Measurements from ENCODE around the gene OR52N5.

Gene OR52N5

GRCh38 chr11:5783255-5783654 lies at the start of gene OR52N5:
TSS of gene OR52N5 (minus strand) at chr11:5783355. CDS start at chr11:5778634, 4,721 bp downstream.
- Histone ChIP-seq H3K9ac (ENCODE audit: low read depth, low read length) (no peak within 1 kb of the TSS), H3K4me3 (ENCODE audit: low read depth, low read length) (no peak within 1 kb of the TSS), H3K36me3 (ENCODE audit: control insufficient read depth, insufficient read depth, low read length) (no peaks in the 10 kb centered on the region), H3K4me1 (ENCODE audit: control insufficient read depth, insufficient read depth, low read length) (no peaks in the 10 kb centered on the region), H3K9me3 (ENCODE audit: control insufficient read depth, insufficient read depth, low read length) (no peaks in the 10 kb centered on the region), H3K27me3 (ENCODE audit: control insufficient read depth, insufficient read depth, low read length) (no peaks in the 10 kb centered on the region)

GRCh38 chr11:5831196-5831829 lies 48.2 kb upstream of the OR52N5 start:
- H3K4me1 ChIP-seq (ENCODE audit: control insufficient read depth, insufficient read depth, low read length) = peaks cover 5% of the 10 kb centered on the region
- H3K27me3 ChIP-seq (ENCODE audit: control insufficient read depth, insufficient read depth, low read length) = no peaks in the 10 kb centered on the region
- no peak overlapping the region for H3K9ac ChIP-seq (ENCODE audit: low read depth, low read length)
- H3K9me3 ChIP-seq (ENCODE audit: control insufficient read depth, insufficient read depth, low read length) = no peaks in the 10 kb centered on the region
- no peak overlapping the region for H3K4me3 ChIP-seq (ENCODE audit: low read depth, low read length)
- H3K36me3 ChIP-seq (ENCODE audit: control insufficient read depth, insufficient read depth, low read length) = no peaks in the 10 kb centered on the region

- H3K9ac ChIP-seq (ENCODE audit: low read depth, low read length) = no peak overlapping the region
- H3K4me1 ChIP-seq (ENCODE audit: control insufficient read depth, insufficient read depth, low read length) = no peaks in the 10 kb centered on the region
- no peak overlapping the region for H3K4me3 ChIP-seq (ENCODE audit: low read depth, low read length)
- no peaks in the 10 kb centered on the region for H3K36me3 ChIP-seq (ENCODE audit: control insufficient read depth, insufficient read depth, low read length)
- H3K27me3 ChIP-seq (ENCODE audit: control insufficient read depth, insufficient read depth, low read length) = no peaks in the 10 kb centered on the region
- no peaks in the 10 kb centered on the region for H3K9me3 ChIP-seq (ENCODE audit: control insufficient read depth, insufficient read depth, low read length)
Observed at GRCh38 chr11:5818245-5818886, 35.2 kb upstream of the OR52N5 start.

- Histone ChIP-seq H3K9ac (ENCODE audit: low read depth, low read length) (no peak overlapping the region), H3K36me3 (ENCODE audit: control insufficient read depth, insufficient read depth, low read length) (no peaks in the 10 kb centered on the region), H3K4me3 (ENCODE audit: low read depth, low read length) (no peak overlapping the region), H3K9me3 (ENCODE audit: control insufficient read depth, insufficient read depth, low read length) (no peaks in the 10 kb centered on the region), H3K4me1 (ENCODE audit: control insufficient read depth, insufficient read depth, low read length) (no peaks in the 10 kb centered on the region), H3K27me3 (ENCODE audit: control insufficient read depth, insufficient read depth, low read length) (no peaks in the 10 kb centered on the region)
Observed at GRCh38 chr11:5815534-5815933, 32.4 kb upstream of the OR52N5 start.

GRCh38 chr11:5809905-5810795 lies 27.0 kb upstream of the OR52N5 start:
- no peak overlapping the region for H3K4me3 ChIP-seq (ENCODE audit: low read depth, low read length)
- no peaks in the 10 kb centered on the region for H3K36me3 ChIP-seq (ENCODE audit: control insufficient read depth, insufficient read depth, low read length)
- no peaks in the 10 kb centered on the region for H3K9me3 ChIP-seq (ENCODE audit: control insufficient read depth, insufficient read depth, low read length)
- no peak overlapping the region for H3K9ac ChIP-seq (ENCODE audit: low read depth, low read length)
- H3K27me3 ChIP-seq (ENCODE audit: control insufficient read depth, insufficient read depth, low read length) = no peaks in the 10 kb centered on the region
- no peaks in the 10 kb centered on the region for H3K4me1 ChIP-seq (ENCODE audit: control insufficient read depth, insufficient read depth, low read length)

GRCh38 chr11:5809122-5809519 lies 26.0 kb upstream of the OR52N5 start:
- peak overlapping the region; percentile 72 for H3K9ac ChIP-seq (ENCODE audit: low read depth, low read length)
- H3K4me1 ChIP-seq (ENCODE audit: control insufficient read depth, insufficient read depth, low read length) = no peaks in the 10 kb centered on the region
- H3K36me3 ChIP-seq (ENCODE audit: control insufficient read depth, insufficient read depth, low read length) = no peaks in the 10 kb centered on the region
- H3K27me3 ChIP-seq (ENCODE audit: control insufficient read depth, insufficient read depth, low read length) = no peaks in the 10 kb centered on the region
- no peaks in the 10 kb centered on the region for H3K9me3 ChIP-seq (ENCODE audit: control insufficient read depth, insufficient read depth, low read length)
- H3K4me3 ChIP-seq (ENCODE audit: low read depth, low read length) = peak overlapping the region; percentile 88

GRCh38 chr11:5808500-5809121 lies 25.5 kb upstream of the OR52N5 start, which contains the start of gene OR52N2:
TSS of gene OR52N2 (plus strand) at chr11:5808924. CDS start at chr11:5820336, 11,412 bp downstream.
- no peaks in the 10 kb centered on the region for H3K4me1 ChIP-seq (ENCODE audit: control insufficient read depth, insufficient read depth, low read length)
- peak within 1 kb of the TSS; percentile 88 for H3K4me3 ChIP-seq (ENCODE audit: low read depth, low read length)
- no peaks in the 10 kb centered on the region for H3K36me3 ChIP-seq (ENCODE audit: control insufficient read depth, insufficient read depth, low read length)
- peaks cover under 1% of the 10 kb centered on the region for H3K9me3 ChIP-seq (ENCODE audit: control insufficient read depth, insufficient read depth, low read length)
- no peaks in the 10 kb centered on the region for H3K27me3 ChIP-seq (ENCODE audit: control insufficient read depth, insufficient read depth, low read length)
- peak within 1 kb of the TSS; percentile 72 for H3K9ac ChIP-seq (ENCODE audit: low read depth, low read length)

- Histone ChIP-seq H3K4me1 (ENCODE audit: control insufficient read depth, insufficient read depth, low read length) (no peaks in the 10 kb centered on the region), H3K36me3 (ENCODE audit: control insufficient read depth, insufficient read depth, low read length) (no peaks in the 10 kb centered on the region), H3K27me3 (ENCODE audit: control insufficient read depth, insufficient read depth, low read length) (no peaks in the 10 kb centered on the region), H3K4me3 (ENCODE audit: low read depth, low read length) (no peak overlapping the region), H3K9ac (ENCODE audit: low read depth, low read length) (no peak overlapping the region), H3K9me3 (ENCODE audit: control insufficient read depth, insufficient read depth, low read length) (peaks cover 5% of the 10 kb centered on the region)
Observed at GRCh38 chr11:5807580-5807979, 24.4 kb upstream of the OR52N5 start.

GRCh38 chr11:5803982-5804381 lies 20.8 kb upstream of the OR52N5 start:
- H3K4me1 ChIP-seq (ENCODE audit: control insufficient read depth, insufficient read depth, low read length) = no peaks in the 10 kb centered on the region
- no peak overlapping the region for H3K9ac ChIP-seq (ENCODE audit: low read depth, low read length)
- no peaks in the 10 kb centered on the region for H3K27me3 ChIP-seq (ENCODE audit: control insufficient read depth, insufficient read depth, low read length)
- no peaks in the 10 kb centered on the region for H3K36me3 ChIP-seq (ENCODE audit: control insufficient read depth, insufficient read depth, low read length)
- peaks cover 5% of the 10 kb centered on the region for H3K9me3 ChIP-seq (ENCODE audit: control insufficient read depth, insufficient read depth, low read length)
- no peak overlapping the region for H3K4me3 ChIP-seq (ENCODE audit: low read depth, low read length)

- H3K4me3 ChIP-seq (ENCODE audit: low read depth, low read length) = no peak overlapping the region
- H3K27me3 ChIP-seq (ENCODE audit: control insufficient read depth, insufficient read depth, low read length) = no peaks in the 10 kb centered on the region
- no peaks in the 10 kb centered on the region for H3K9me3 ChIP-seq (ENCODE audit: control insufficient read depth, insufficient read depth, low read length)
- no peak overlapping the region for H3K9ac ChIP-seq (ENCODE audit: low read depth, low read length)
- H3K4me1 ChIP-seq (ENCODE audit: control insufficient read depth, insufficient read depth, low read length) = no peaks in the 10 kb centered on the region
- no peaks in the 10 kb centered on the region for H3K36me3 ChIP-seq (ENCODE audit: control insufficient read depth, insufficient read depth, low read length)
Observed at GRCh38 chr11:5796541-5796940, 13.4 kb upstream of the OR52N5 start.

GRCh38 chr11:5791165-5791564 lies 8.0 kb upstream of the OR52N5 start, which contains the start of gene OR52N1:
TSS of gene OR52N1 (minus strand) at chr11:5791265. CDS start at chr11:5788816, 2,449 bp downstream.
- Histone ChIP-seq H3K9ac (ENCODE audit: low read depth, low read length) (no peak within 1 kb of the TSS), H3K9me3 (ENCODE audit: control insufficient read depth, insufficient read depth, low read length) (no peaks in the 10 kb centered on the region), H3K4me3 (ENCODE audit: low read depth, low read length) (no peak within 1 kb of the TSS), H3K36me3 (ENCODE audit: control insufficient read depth, insufficient read depth, low read length) (no peaks in the 10 kb centered on the region), H3K27me3 (ENCODE audit: control insufficient read depth, insufficient read depth, low read length) (no peaks in the 10 kb centered on the region), H3K4me1 (ENCODE audit: control insufficient read depth, insufficient read depth, low read length) (no peaks in the 10 kb centered on the region)
